ENCODE measurements around the gene PDE6C. TPM values are rescaled to one million over a fixed set of nuclear protein-coding genes. Genes with fewer than 3 reads are reported as not detected.

Gene PDE6C
- total and polyA plus RNA-seq, 2 of the 8 experiments (the other 6 are each of a cell fraction or from before 2014, with no cell fraction given): not detected

GRCh38 chr10:93597075-93597599 is 15.2 kb upstream of the PDE6C start:
- CTCF ChIA-PET (ENCODE audit: partially characterized antibody): interaction anchor here (0.6 to 1.7 kb wide), 16 partner anchors 9 to 1333 kb away, joined by 3 to 7 read pairs (median 3); no protein-coding TSS in a partner anchor
- H2AK5ac ChIP-seq (ENCODE audit: low read depth, low read length): no peak overlapping the region
- POLR2A ChIA-PET (ENCODE audit: partially characterized antibody): no interaction called here

More at GRCh38 chr10:93597075-93597599, 15.2 kb upstream of the PDE6C start:
- H3K18ac ChIP-seq (ENCODE audit: extremely low read depth, low read length): no peak overlapping the region
- H4K8ac ChIP-seq (ENCODE audit: extremely low read depth, insufficient read depth, low read length): no peak overlapping the region
- H2AFZ ChIP-seq (ENCODE audit: low read length): no peak overlapping the region
- TF ChIP-seq SUZ12 (IDR thresholded peaks at IDR 0.05; ENCODE audit: low read length): 0 out of 2 replicates have a peak, but pooled peaks have one; percentile 24
- TF ChIP-seq CEBPB (IDR thresholded peaks at IDR 0.05; ENCODE audit: low read depth, low read length): no peak
- no peak for TF ChIP-seq BACH1 (IDR thresholded peaks at IDR 0.05; ENCODE audit: low read length)
- no peak overlapping the region for H3K9ac ChIP-seq (replicated peaks in 1 of 4; ENCODE audit: extremely low read depth in 1 of 4, low read depth in 3 of 4, low read length in 3 of 4)
- no peak overlapping the region for H3K56ac ChIP-seq (replicated peaks; ENCODE audit: insufficient read length, low read depth, low read length)
- no peak overlapping the region for H4K91ac ChIP-seq (replicated peaks; ENCODE audit: insufficient read length, low read length)
- no peak overlapping the region for H3K14ac ChIP-seq (ENCODE audit: insufficient read length)
- peaks cover 7% of the 10 kb centered on the region; the same call in 1 of the 2 replicates for H3K23me2 ChIP-seq (ENCODE audit: low read depth, low read length)
- H2BK15ac ChIP-seq (ENCODE audit: low read length): no peak overlapping the region
- H3K79me1 ChIP-seq (ENCODE audit: low read depth, low read length): no peaks in the 10 kb centered on the region; the same call in 1 of the 2 replicates
- no peak overlapping the region for H2BK12ac ChIP-seq (ENCODE audit: low read depth, low read length)
- H3K27ac ChIP-seq (ENCODE audit: low read depth, low read length): no peak overlapping the region
- H3K4me3 ChIP-seq (ENCODE audit: extremely low read depth in 1 of 4, insufficient read depth in 2 of 4, low read depth in 3 of 4, low read length in 4 of 4): no peak overlapping the region
- no peaks in the 10 kb centered on the region for H4K20me1 ChIP-seq (replicated peaks in 1 of 2; ENCODE audit: control insufficient read depth in 1 of 2, insufficient read depth in 2 of 2, low read length in 2 of 2)
- DNase-seq (ENCODE audit: low read depth in 1 of 2, low spot score in 2 of 2): no peak
- no peak overlapping the region for H3K23ac ChIP-seq (ENCODE audit: insufficient read length)
- no peak overlapping the region for H2BK20ac ChIP-seq (ENCODE audit: low read length)
- H3K36me3 ChIP-seq (ENCODE audit: control insufficient read depth in 2 of 4, insufficient read depth in 4 of 4, low read length in 3 of 4): no peaks in the 10 kb centered on the region
- H3K9me3 ChIP-seq (ENCODE audit: insufficient read depth in 2 of 2, low read depth in 1 of 2, low read length in 1 of 2): no peaks in the 10 kb centered on the region
- peaks cover 0 to 6% (median 3%) of the 10 kb centered on the region in 4 experiments; a peak in 5 of 7 replicates for H3K4me1 ChIP-seq (replicated peaks in 1 of 4; ENCODE audit: control insufficient read depth in 3 of 4, insufficient read depth in 4 of 4, low read length in 3 of 4)
- H2BK120ac ChIP-seq (replicated peaks; ENCODE audit: low read depth, low read length): no peak overlapping the region
- no peak for FAIRE-seq
- no peaks in the 10 kb centered on the region for H3K79me2 ChIP-seq (ENCODE audit: control insufficient read depth in 1 of 2, insufficient read depth in 2 of 2, low read length in 2 of 2)
- WGBS, 2 experiments (ENCODE audit: extremely low coverage in 1 of 2, insufficient coverage in 1 of 2, insufficient read length in 1 of 2, insufficient replicate concordance in 2 of 2, low coverage in 1 of 2, low lambda C conversion rate in 2 of 2, missing lambda C conversion rate in 1 of 2): 82% methylated on average over 1 of the region's 1 CpG; no CpG with 5 or more reads in 1 of the 2 experiments
- no peak overlapping the region for H4K5ac ChIP-seq (ENCODE audit: insufficient read length, low read depth, low read length)
- peaks cover 21 to 30% (median 25%) of the 10 kb centered on the region in 4 experiments for H3K27me3 ChIP-seq (replicated peaks in 1 of 4; ENCODE audit: control insufficient read depth in 3 of 4, extremely low read depth in 1 of 4, insufficient read depth in 3 of 4, low read length in 3 of 4)
- no peak overlapping the region for H3K4me2 ChIP-seq (ENCODE audit: insufficient read depth in 1 of 2, low read depth in 2 of 2, low read length in 2 of 2)
- no peak overlapping the region for H2BK5ac ChIP-seq (ENCODE audit: low read depth, low read length)
- H3K4ac ChIP-seq (replicated peaks; ENCODE audit: insufficient read length, low read depth, low read length): no peak overlapping the region

Measured in H1 (cell line).